ENCODE data around the gene RBL1.

DNA sequence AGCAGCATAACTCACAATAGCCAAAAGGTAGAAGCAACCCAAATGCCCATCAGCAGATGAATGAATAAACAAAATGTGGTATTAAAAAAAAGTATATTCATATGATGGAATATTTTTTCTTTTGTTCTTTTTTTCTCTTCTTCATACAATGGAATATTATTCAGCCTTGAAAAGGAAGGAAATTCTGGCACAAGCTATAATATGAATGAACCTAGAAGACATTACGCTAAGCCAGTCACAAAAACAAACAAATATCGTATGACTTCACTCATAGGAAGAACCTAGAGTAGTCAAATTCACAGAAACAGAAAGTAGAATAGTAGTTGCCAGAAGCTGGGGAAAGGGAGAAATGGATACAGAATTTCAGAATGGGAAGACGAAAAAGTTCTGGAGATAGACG lies 63.7 kb downstream of the RBL1 start:
- TF ChIP-seq POLR2A (IDR thresholded peaks at IDR 0.05) (no peak), EP300 (IDR thresholded peaks at IDR 0.05) (no peak)
